ENCODE data around the gene FRMD6.

GRCh38 chr14:51715742-51716141 is 64.0 kb downstream of the FRMD6 start:
- TF ChIP-seq POLR2A (IDR thresholded peaks at IDR 0.05; ENCODE audit: low read length) (no peak), GATA1 (IDR thresholded peaks at IDR 0.05; ENCODE audit: low read depth, low read length) (no peak)

Measured in erythroblast (primary cell).